Tibial nerve (tissue), 4 donors: Measurements from ENCODE around the gene F2RL1. TPM values are rescaled to one million over a fixed set of nuclear protein-coding genes. Genes with fewer than 3 reads are reported as not detected.

Experiments used
- DNase-seq, 2 donors: peaks; one replicate each; pipeline ENCODE4 v3.0.0-alpha.2; 2019; ENCODE audit warnings: low spot score in 2 of 2
- H3K27ac ChIP-seq, 4 donors: fragments of 200-600 bp; sonication (generic) in 3 of 4; one replicate each; pipeline ENCODE4 v1.5.1; 2017 to 2019; ENCODE audit warnings: mild to moderate bottlenecking in 1 of 4
- H3K27me3 ChIP-seq, 2 donors: fragments of 200-600 bp; sonication (generic) in 1 of 2; one replicate each; pipeline versions ENCODE4 v1.5.1 to v1.6.0; 2017 to 2019
- H3K36me3 ChIP-seq, 3 donors: fragments of 200-600 bp; sonication (generic); one replicate each; pipeline ENCODE4 v1.5.1; 2018 to 2019
- H3K4me1 ChIP-seq, 4 donors: fragments of 200-600 bp; sonication (generic) in 3 of 4; one replicate each; pipeline ENCODE4 v1.5.1; 2017 to 2019
- H3K4me3 ChIP-seq, 4 donors: fragments of 200-600 bp; sonication (generic) in 3 of 4; one replicate each; pipeline ENCODE4 v1.5.1; 2017 to 2019; ENCODE audit warnings: mild to moderate bottlenecking in 1 of 4, moderate library complexity in 1 of 4
- H3K9me3 ChIP-seq, 4 donors: fragments of 200-600 bp; sonication (generic) in 3 of 4; one replicate each; pipeline ENCODE4 v1.5.1; 2017 to 2019
- EP300 ChIP-seq, 2 donors: sonication (generic); formaldehyde crosslinking; IDR thresholded peaks; one replicate each; pipeline ENCODE4 v1.6.1; 2017; ENCODE audit warnings: antibody characterized with exemption in 2 of 2, mild to moderate bottlenecking in 1 of 2
- POLR2A ChIP-seq, 2 donors: fragments of 450-650 bp; IDR thresholded peaks; one replicate each; pipeline ENCODE4 v1.6.1; 2017; ENCODE audit warnings: antibody characterized with exemption in 2 of 2, mild to moderate bottlenecking in 2 of 2, moderate library complexity in 2 of 2
- WGBS, 2 donors: methylation state at CpG; one replicate each; pipeline ENCODE4 v1.1.5; 2018; 5-methylcytosine and 5-hydroxymethylcytosine counted together
- total RNA-seq, 4 donors: library from RNA; depleted of rRNA; stranded (reverse); fragments of >200 nt; gene quantifications; one replicate each; pipeline ENCODE4 v1.1.0, GENCODE V29; 2016
- TF ChIP-seq, protein P1 (sequence below), 5 experiments: fragments of 200-600 bp in 3 of 5; fragments of 450-650 bp in 2 of 5; sonication (generic) in 3 of 5; IDR thresholded peaks; one replicate each; pipeline ENCODE4 v1.5.1; 2016 to 2019; ENCODE audit warnings: antibody characterized with exemption in 5 of 5, mild to moderate bottlenecking in 3 of 5, moderate library complexity in 2 of 5

F2RL1 gene
- total RNA-seq, 4 donors from 2014 or later: 0.20 to 1.1 (median 0.30) TPM; not detected in 1

- Histone ChIP-seq H3K4me3 (no peak overlapping the region), H3K27me3 (no peaks in the 10 kb centered on the region), H3K36me3 (no peaks in the 10 kb centered on the region), H3K4me1 (peaks cover 0 to 5% (median 0%) of the 10 kb centered on the region in 4 donors), H3K9me3 (no peaks in the 10 kb centered on the region), H3K27ac (no peak overlapping the region)
- 42 to 54% methylated on average over 4 of the region's 4 CpGs for WGBS, 2 donors
- TF ChIP-seq EP300 (IDR thresholded peaks at IDR 0.05): no peak
- no peak for DNase-seq
Observed at GRCh38 chr5:76801159-76801802, 17.5 kb upstream of the F2RL1 start.

GRCh38 chr5:76801803-76802195 is 17.0 kb upstream of the F2RL1 start:
- H3K4me3 ChIP-seq: no peak overlapping the region
- no peak for DNase-seq
- no peaks in the 10 kb centered on the region for H3K27me3 ChIP-seq
- 70 to 80% methylated on average over 3 of the region's 3 CpGs for WGBS, 2 donors
- no peak for TF ChIP-seq EP300 (IDR thresholded peaks at IDR 0.05)
- TF ChIP-seq, protein P1, sequence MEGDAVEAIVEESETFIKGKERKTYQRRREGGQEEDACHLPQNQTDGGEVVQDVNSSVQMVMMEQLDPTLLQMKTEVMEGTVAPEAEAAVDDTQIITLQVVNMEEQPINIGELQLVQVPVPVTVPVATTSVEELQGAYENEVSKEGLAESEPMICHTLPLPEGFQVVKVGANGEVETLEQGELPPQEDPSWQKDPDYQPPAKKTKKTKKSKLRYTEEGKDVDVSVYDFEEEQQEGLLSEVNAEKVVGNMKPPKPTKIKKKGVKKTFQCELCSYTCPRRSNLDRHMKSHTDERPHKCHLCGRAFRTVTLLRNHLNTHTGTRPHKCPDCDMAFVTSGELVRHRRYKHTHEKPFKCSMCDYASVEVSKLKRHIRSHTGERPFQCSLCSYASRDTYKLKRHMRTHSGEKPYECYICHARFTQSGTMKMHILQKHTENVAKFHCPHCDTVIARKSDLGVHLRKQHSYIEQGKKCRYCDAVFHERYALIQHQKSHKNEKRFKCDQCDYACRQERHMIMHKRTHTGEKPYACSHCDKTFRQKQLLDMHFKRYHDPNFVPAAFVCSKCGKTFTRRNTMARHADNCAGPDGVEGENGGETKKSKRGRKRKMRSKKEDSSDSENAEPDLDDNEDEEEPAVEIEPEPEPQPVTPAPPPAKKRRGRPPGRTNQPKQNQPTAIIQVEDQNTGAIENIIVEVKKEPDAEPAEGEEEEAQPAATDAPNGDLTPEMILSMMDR (IDR thresholded peaks at IDR 0.05): no peak
- TF ChIP-seq POLR2A (IDR thresholded peaks at IDR 0.05): no peak
- no peaks in the 10 kb centered on the region for H3K9me3 ChIP-seq
- H3K36me3 ChIP-seq: no peaks in the 10 kb centered on the region
- no peak overlapping the region for H3K27ac ChIP-seq
- peaks cover 0 to 5% (median 0%) of the 10 kb centered on the region in 4 donors for H3K4me1 ChIP-seq

- Histone ChIP-seq H3K4me1 (peaks cover 0 to 5% (median 0%) of the 10 kb centered on the region in 4 donors), H3K36me3 (no peaks in the 10 kb centered on the region), H3K9me3 (no peaks in the 10 kb centered on the region), H3K27ac (no peak overlapping the region), H3K4me3 (no peak overlapping the region), H3K27me3 (no peaks in the 10 kb centered on the region)
- TF ChIP-seq POLR2A (IDR thresholded peaks at IDR 0.05) (no peak), EP300 (IDR thresholded peaks at IDR 0.05) (no peak)
- TF ChIP-seq, protein P1 (IDR thresholded peaks at IDR 0.05): no peak
- no peak for DNase-seq
- 86 to 94% methylated on average over 8 of the region's 8 CpGs for WGBS, 2 donors
Observed at GRCh38 chr5:76804266-76804665, 14.6 kb upstream of the F2RL1 start.

DNA sequence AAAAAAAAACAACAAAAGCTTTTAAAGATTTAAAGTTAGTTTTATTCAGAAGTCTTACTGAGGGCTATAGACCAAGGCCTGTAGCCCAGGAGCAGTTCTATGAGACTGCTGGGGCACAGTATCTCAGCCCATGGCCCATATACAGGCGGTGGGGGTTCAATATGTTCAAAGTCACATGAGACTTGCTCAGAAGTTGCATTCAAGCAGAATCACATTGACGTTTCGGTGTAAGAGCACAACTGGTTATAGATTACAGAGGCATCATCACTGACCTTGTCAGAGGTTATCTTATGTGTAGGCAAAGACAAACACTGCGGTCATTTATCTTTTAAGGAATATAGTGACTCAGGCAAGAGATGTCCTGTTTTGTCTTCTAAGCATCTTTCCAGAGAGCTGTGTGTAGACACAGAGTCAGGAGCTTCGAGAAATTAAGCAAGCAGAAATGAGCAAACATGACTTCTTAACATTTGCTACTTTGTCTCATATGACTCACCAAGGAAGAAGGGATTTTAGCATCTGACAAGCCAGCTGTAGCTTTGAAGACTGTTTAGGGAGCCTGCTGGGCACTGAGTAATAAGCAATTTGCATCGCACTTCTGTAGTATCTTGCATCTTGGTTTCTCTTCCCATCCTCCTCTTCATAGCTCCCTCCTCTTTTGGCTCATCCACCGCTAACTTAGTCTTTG is 12.9 kb upstream of the F2RL1 start:
- Histone ChIP-seq H3K4me3 (no peak overlapping the region), H3K36me3 (no peaks in the 10 kb centered on the region), H3K27ac (no peak overlapping the region), H3K4me1 (peaks cover 0 to 5% (median 0%) of the 10 kb centered on the region in 4 donors), H3K27me3 (no peaks in the 10 kb centered on the region), H3K9me3 (no peaks in the 10 kb centered on the region)
- DNase-seq: no peak
- WGBS, 2 donors: 60 to 70% methylated on average over 7 of the region's 7 CpGs
- TF ChIP-seq POLR2A (IDR thresholded peaks at IDR 0.05) (no peak), EP300 (IDR thresholded peaks at IDR 0.05) (no peak)

DNA sequence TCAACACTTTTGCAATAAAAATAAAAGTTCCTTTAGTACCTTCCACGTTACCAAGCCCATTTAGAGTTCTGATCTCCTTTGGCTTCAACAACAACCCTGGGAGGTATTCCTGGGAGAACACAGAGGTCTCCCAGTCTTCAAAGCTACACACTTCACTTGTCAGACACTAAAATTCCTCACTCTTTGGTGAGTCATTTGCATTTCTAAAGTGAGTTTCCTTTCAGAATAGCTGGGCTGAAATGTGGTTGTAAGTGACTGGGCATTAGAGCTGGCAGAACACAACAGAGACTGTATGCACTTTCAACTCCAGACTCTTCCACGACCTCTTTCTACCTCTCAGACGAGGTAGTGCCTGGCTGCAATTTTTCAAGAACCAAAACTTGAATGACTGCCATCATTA is 11.5 kb upstream of the F2RL1 start:
- Histone ChIP-seq H3K27ac (no peak overlapping the region), H3K36me3 (no peaks in the 10 kb centered on the region), H3K9me3 (no peaks in the 10 kb centered on the region), H3K4me1 (no peaks in the 10 kb centered on the region), H3K27me3 (no peaks in the 10 kb centered on the region), H3K4me3 (no peak overlapping the region)
- 52 to 63% methylated on average over 3 of the region's 3 CpGs for WGBS, 2 donors
- TF ChIP-seq EP300 (IDR thresholded peaks at IDR 0.05) (no peak), POLR2A (IDR thresholded peaks at IDR 0.05) (no peak)
- TF ChIP-seq, protein P1 (IDR thresholded peaks at IDR 0.05): no peak
- no peak for DNase-seq

- no peaks in the 10 kb centered on the region for H3K36me3 ChIP-seq
- H3K9me3 ChIP-seq: no peaks in the 10 kb centered on the region
- no peak overlapping the region for H3K4me3 ChIP-seq
- H3K27me3 ChIP-seq: no peaks in the 10 kb centered on the region
- WGBS, 2 donors: 60 to 68% methylated on average over 5 of the region's 5 CpGs
- TF ChIP-seq POLR2A (IDR thresholded peaks at IDR 0.05): no peak
- TF ChIP-seq, protein P1 (IDR thresholded peaks at IDR 0.05): no peak
- no peak for TF ChIP-seq EP300 (IDR thresholded peaks at IDR 0.05)
- H3K4me1 ChIP-seq: no peaks in the 10 kb centered on the region
- no peak for DNase-seq
- H3K27ac ChIP-seq: no peak overlapping the region
Observed at GRCh38 chr5:76808141-76808691, 10.6 kb upstream of the F2RL1 start.
